ENCODE data around the gene L3MBTL2.

L3MBTL2 gene

GRCh38 chr22:41206719-41207118, 1.6 kb downstream of the L3MBTL2 start:
- no peak for DNase-seq (ENCODE audit: low read depth in 3 of 3, low spot score in 1 of 3)

- no peak for DNase-seq (ENCODE audit: low read depth in 3 of 3, low spot score in 1 of 3)
These were observed 10.3 kb downstream of the L3MBTL2 start for GRCh38 chr22:41215409-41215808.

GRCh38 chr22:41215926-41216325, 10.8 kb downstream of the L3MBTL2 start:
- no peak for DNase-seq (ENCODE audit: low read depth in 3 of 3, low spot score in 1 of 3)

- DNase-seq (ENCODE audit: low read depth in 3 of 3, low spot score in 1 of 3): no peak
These were observed 11.9 kb downstream of the L3MBTL2 start for GRCh38 chr22:41216984-41217383.

- DNase-seq (ENCODE audit: low read depth in 3 of 3, low spot score in 1 of 3): no peak
These were observed 12.5 kb downstream of the L3MBTL2 start for GRCh38 chr22:41217553-41218157.

- DNase-seq (ENCODE audit: low read depth in 3 of 3, low spot score in 1 of 3): no peak
These were observed 17.9 kb downstream of the L3MBTL2 start for GRCh38 chr22:41222846-41223507.

- no peak for DNase-seq (ENCODE audit: low read depth in 3 of 3, low spot score in 1 of 3)
These were observed 18.4 kb downstream of the L3MBTL2 start for GRCh38 chr22:41223535-41223934.

- no peak for DNase-seq (ENCODE audit: low read depth in 3 of 3, low spot score in 1 of 3)
These were observed 21.9 kb downstream of the L3MBTL2 start for GRCh38 chr22:41226723-41227655.

GRCh38 chr22:41229215-41229614, 24.1 kb downstream of the L3MBTL2 start:
- no peak for DNase-seq (ENCODE audit: low read depth in 3 of 3, low spot score in 1 of 3)

- DNase-seq (ENCODE audit: low read depth in 3 of 3, low spot score in 1 of 3): no peak
These were observed 24.8 kb downstream of the L3MBTL2 start for GRCh38 chr22:41229730-41230400.

- no peak for DNase-seq (ENCODE audit: low read depth in 3 of 3, low spot score in 1 of 3)
These were observed 25.3 kb downstream of the L3MBTL2 start for GRCh38 chr22:41230401-41230785.

GRCh38 chr22:41231369-41231768, 26.3 kb downstream of the L3MBTL2 start:
- DNase-seq (ENCODE audit: low read depth in 3 of 3, low spot score in 1 of 3): no peak

GRCh38 chr22:41234815-41235695, 29.9 kb downstream of the L3MBTL2 start:
- no peak for DNase-seq (ENCODE audit: low read depth in 3 of 3, low spot score in 1 of 3)

- no peak for DNase-seq (ENCODE audit: low read depth in 3 of 3, low spot score in 1 of 3)
These were observed 32.1 kb downstream of the L3MBTL2 start for GRCh38 chr22:41237036-41237706.

- DNase-seq (ENCODE audit: low read depth in 3 of 3, low spot score in 1 of 3): peak; percentile 59 to 66 (median 60)
These were observed 32.8 kb downstream of the L3MBTL2 start for GRCh38 chr22:41237707-41238569.

GRCh38 chr22:41238570-41239442, 33.7 kb downstream of the L3MBTL2 start:
- DNase-seq (ENCODE audit: low read depth in 3 of 3, low spot score in 1 of 3): no peak

GRCh38 chr22:41239443-41240128, 34.5 kb downstream of the L3MBTL2 start:
- DNase-seq (ENCODE audit: low read depth in 3 of 3, low spot score in 1 of 3): no peak

Data from stimulated activated CD4-positive, alpha-beta T cell treated with anti-CD3 and anti-CD28 coated beads, TNF-alpha, amount 100 ng/mL, for 1 hour (primary cell).